ENCODE measurements around the gene OR5H6.

DNA sequence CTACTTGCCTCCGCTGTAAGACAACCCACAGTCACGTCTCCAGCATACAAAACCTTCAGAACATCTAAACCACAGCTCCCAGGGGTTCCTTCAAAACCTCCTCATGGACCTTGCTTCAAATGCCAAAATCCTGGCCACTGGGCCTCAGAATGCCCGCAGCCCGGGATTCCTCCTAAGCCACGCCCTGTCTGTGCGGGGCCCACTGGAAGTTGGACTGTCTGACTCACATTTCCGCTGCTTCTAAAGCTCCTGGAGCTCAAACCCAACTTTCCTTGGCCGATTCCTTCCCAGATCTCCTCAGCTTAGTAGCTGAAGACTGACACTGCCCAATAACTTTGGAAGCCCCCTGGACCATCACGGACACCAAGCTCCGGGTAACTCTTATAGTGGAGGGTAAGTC is 17.9 kb upstream of the OR5H6 start:
- TF ChIP-seq, protein P1, sequence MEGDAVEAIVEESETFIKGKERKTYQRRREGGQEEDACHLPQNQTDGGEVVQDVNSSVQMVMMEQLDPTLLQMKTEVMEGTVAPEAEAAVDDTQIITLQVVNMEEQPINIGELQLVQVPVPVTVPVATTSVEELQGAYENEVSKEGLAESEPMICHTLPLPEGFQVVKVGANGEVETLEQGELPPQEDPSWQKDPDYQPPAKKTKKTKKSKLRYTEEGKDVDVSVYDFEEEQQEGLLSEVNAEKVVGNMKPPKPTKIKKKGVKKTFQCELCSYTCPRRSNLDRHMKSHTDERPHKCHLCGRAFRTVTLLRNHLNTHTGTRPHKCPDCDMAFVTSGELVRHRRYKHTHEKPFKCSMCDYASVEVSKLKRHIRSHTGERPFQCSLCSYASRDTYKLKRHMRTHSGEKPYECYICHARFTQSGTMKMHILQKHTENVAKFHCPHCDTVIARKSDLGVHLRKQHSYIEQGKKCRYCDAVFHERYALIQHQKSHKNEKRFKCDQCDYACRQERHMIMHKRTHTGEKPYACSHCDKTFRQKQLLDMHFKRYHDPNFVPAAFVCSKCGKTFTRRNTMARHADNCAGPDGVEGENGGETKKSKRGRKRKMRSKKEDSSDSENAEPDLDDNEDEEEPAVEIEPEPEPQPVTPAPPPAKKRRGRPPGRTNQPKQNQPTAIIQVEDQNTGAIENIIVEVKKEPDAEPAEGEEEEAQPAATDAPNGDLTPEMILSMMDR (IDR thresholded peaks at IDR 0.05; ENCODE audit: extremely low read depth in 1 of 2, insufficient read depth in 1 of 2, low read depth in 1 of 2, low read length in 2 of 2), result no peak
- TF ChIP-seq EZH2 (IDR thresholded peaks at IDR 0.05; ENCODE audit: borderline replicate concordance, low read depth, low read length, severe bottlenecking) (no peak), POLR2AphosphoS5 (IDR thresholded peaks at IDR 0.05; ENCODE audit: insufficient read depth, low read depth, low read length) (no peak), POLR2A (IDR thresholded peaks at IDR 0.05; ENCODE audit: low read depth, low read length) (no peak)

Data from endothelial cell of umbilical vein (primary cell).